HG02610 (cell line): ENCODE results near the gene GRM5.

Source experiments
- ATAC-seq: cut with Tn5 transposase; IDR thresholded peaks from one replicate; pipeline ENCODE4 v1.9.1; 2021; ENCODE audit warnings: mild to moderate bottlenecking, moderate library complexity; ENCODE audit not compliant: unreplicated experiment

Gene GRM5

GRCh38 chr11:88454881-88455280 lies 610.9 kb downstream of the GRM5 start:
- ATAC-seq = no peak
